A673 (cell line): ENCODE data around the gene TSHZ2. TPM values are rescaled to one million over a fixed set of nuclear protein-coding genes. Genes with fewer than 3 reads are reported as not detected.

Experiments
- BruUV-seq: library from RNA; stranded (reverse); fragments of 400-500 nt; replicated peaks from 2 replicates; lab custom pipeline; 2021; lab: Mats Ljungman, UMichigan
- CTCF ChIA-PET: fragments of 300-600 bp; sonication (Branson Sonifier 250); formaldehyde crosslinking; loops from one replicate; lab custom pipeline; 2022; ENCODE audit warnings: antibody characterized with exemption; lab: Charles Lee
- POLR2A ChIA-PET: fragments of 300-600 bp; sonication (Branson Sonifier 250); formaldehyde crosslinking; loops from one replicate; lab custom pipeline; 2022; ENCODE audit warnings: antibody characterized with exemption; ENCODE audit not compliant: low non-redundant PET; lab: Charles Lee
- DNase-seq: peaks from one replicate; pipeline ENCODE4 v3.0.0-alpha.2; 2015; ENCODE audit warnings: low spot score
- H3K27ac ChIP-seq: fragments of 200-600 bp; sonication (generic); 2 replicates; pipeline ENCODE4 v1.5.1; 2016; ENCODE audit warnings: mixed run types, low read depth, mild to moderate bottlenecking, mixed read lengths, antibody characterized with exemption, low read length; ENCODE audit not compliant: poor library complexity, severe bottlenecking
- H3K27me3 ChIP-seq: fragments of 200-600 bp; sonication (generic); replicated peaks from 2 replicates; pipeline ENCODE4 v1.6.1; 2017; ENCODE audit warnings: mixed run types, low read depth, mild to moderate bottlenecking, mixed read lengths, antibody characterized with exemption, low read length; ENCODE audit not compliant: insufficient read depth, poor library complexity
- H3K36me3 ChIP-seq: fragments of 200-600 bp; sonication (generic); 2 replicates; pipeline ENCODE4 v1.6.1; 2016; ENCODE audit warnings: mixed run types, mild to moderate bottlenecking, mixed read lengths, antibody characterized with exemption, low read length; ENCODE audit not compliant: insufficient read depth, poor library complexity, severe bottlenecking
- H3K4me1 ChIP-seq: fragments of 200-600 bp; sonication (generic); 2 replicates; pipeline ENCODE4 v1.6.1; 2017; ENCODE audit warnings: mixed run types, mild to moderate bottlenecking, mixed read lengths, antibody characterized with exemption, low read length; ENCODE audit not compliant: insufficient read depth, poor library complexity, severe bottlenecking
- H3K4me3 ChIP-seq: fragments of 200-600 bp; sonication (generic); 2 replicates; pipeline ENCODE4 v1.5.1; 2016; ENCODE audit warnings: low read depth, mixed run types, mild to moderate bottlenecking, mixed read lengths, low read length; ENCODE audit not compliant: poor library complexity, severe bottlenecking
- H3K9me3 ChIP-seq: fragments of 200-600 bp; sonication (generic); 2 replicates; pipeline ENCODE4 v1.6.1; 2016; ENCODE audit warnings: mixed run types, low read depth, mild to moderate bottlenecking, mixed read lengths, antibody characterized with exemption, low read length; ENCODE audit not compliant: poor library complexity, severe bottlenecking
- EZH2 ChIP-seq: fragments of 200-600 bp; sonication (generic); IDR thresholded peaks from 2 replicates; pipeline ENCODE4 v1.6.1; 2017; ENCODE audit warnings: borderline replicate concordance, low read depth, mild to moderate bottlenecking, mixed read lengths, antibody characterized with exemption, low read length; ENCODE audit not compliant: poor library complexity, severe bottlenecking
- intact Hi-C: fragments of 100-400 bp; cut with micrococcal nuclease; formaldehyde crosslinking; loops from one replicate; pipeline ENCODE4 v1.10.0; 2022; ENCODE audit not compliant: unreplicated experiment
- total RNA-seq: library from RNA; stranded (reverse); gene quantifications from 2 replicates; pipeline ENCODE4 v1.2.3, GENCODE V29; 2021
- TF ChIP-seq, protein P1 (sequence below): fragments of 300-800, 200-600 bp; sonication (generic); conservative IDR thresholded peaks from 2 replicates; pipeline ENCODE4 v1.5.1; 2017; ENCODE audit warnings: low read depth, mild to moderate bottlenecking, antibody characterized with exemption, low read length, moderate library complexity, mixed read lengths

Gene TSHZ2
- total RNA-seq, 1 experiment from 2014 or later: 4.1 TPM

DNA sequence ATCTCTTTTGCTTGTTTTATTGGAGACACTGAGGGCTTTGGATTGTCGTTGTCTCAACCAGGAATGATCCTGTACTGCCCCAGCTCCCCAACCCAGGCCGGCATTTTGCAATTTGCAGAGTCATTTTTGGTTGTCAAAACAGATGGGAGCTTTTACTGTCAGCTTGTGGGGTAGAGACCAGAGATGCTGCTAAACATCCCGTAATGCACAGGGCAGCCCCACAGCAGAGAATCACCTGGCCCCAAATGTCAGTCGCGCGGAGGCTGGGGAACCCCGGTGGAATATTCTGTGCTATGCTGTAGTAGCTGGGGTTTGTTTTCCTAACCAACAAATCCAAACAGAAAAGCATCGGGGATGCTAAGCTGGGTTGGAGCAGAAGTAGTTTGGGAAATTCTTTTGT, 99.7 kb downstream of the TSHZ2 start:
- H3K27ac ChIP-seq: no peak overlapping the region
- H3K36me3 ChIP-seq: no peaks in the 10 kb centered on the region
- H3K27me3 ChIP-seq: no peaks in the 10 kb centered on the region
- intact Hi-C loops: no loop called here
- no peaks in the 10 kb centered on the region for H3K9me3 ChIP-seq
- no peak for DNase-seq
- ChIA-PET CTCF (no interaction called here), POLR2A (no interaction called here)
- TF ChIP-seq, protein P1, sequence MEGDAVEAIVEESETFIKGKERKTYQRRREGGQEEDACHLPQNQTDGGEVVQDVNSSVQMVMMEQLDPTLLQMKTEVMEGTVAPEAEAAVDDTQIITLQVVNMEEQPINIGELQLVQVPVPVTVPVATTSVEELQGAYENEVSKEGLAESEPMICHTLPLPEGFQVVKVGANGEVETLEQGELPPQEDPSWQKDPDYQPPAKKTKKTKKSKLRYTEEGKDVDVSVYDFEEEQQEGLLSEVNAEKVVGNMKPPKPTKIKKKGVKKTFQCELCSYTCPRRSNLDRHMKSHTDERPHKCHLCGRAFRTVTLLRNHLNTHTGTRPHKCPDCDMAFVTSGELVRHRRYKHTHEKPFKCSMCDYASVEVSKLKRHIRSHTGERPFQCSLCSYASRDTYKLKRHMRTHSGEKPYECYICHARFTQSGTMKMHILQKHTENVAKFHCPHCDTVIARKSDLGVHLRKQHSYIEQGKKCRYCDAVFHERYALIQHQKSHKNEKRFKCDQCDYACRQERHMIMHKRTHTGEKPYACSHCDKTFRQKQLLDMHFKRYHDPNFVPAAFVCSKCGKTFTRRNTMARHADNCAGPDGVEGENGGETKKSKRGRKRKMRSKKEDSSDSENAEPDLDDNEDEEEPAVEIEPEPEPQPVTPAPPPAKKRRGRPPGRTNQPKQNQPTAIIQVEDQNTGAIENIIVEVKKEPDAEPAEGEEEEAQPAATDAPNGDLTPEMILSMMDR: no peak
- TF ChIP-seq EZH2: no peak
- no peak overlapping the region for H3K4me3 ChIP-seq
- peaks cover 45% of the 10 kb centered on the region for H3K4me1 ChIP-seq
- BruUV-seq: no TSS peak

DNA sequence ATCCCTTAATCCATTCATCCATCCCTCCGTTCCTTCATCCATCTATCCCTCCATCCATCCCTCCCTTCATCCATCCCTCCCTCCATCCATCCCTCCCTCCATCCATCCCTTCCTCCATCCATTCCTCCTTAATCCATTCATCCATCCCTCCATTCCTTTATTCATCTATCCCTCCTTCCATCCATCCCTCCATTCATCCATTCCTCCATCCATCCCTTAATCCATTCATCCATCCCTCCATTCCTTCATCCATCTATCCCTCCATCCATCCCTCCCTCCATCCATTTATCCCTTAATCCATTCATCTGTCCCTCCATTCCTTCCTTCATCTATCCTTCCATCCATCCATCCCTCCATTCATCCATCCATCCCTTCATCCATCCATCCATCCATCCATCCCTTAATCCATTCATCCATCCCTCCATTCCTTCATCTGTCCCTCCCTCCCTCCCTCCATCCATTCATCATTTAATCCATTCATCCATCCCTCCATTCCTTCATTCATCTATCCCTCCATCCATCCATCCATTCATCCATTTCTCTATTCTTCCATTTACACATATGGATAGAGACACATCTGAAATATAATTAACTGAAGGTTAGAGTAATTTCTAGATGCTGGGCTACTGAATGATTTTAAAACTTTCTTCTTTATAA, 100.9 kb downstream of the TSHZ2 start:
- ChIA-PET POLR2A (no interaction called here), CTCF (no interaction called here)
- BruUV-seq: no TSS peak

DNA sequence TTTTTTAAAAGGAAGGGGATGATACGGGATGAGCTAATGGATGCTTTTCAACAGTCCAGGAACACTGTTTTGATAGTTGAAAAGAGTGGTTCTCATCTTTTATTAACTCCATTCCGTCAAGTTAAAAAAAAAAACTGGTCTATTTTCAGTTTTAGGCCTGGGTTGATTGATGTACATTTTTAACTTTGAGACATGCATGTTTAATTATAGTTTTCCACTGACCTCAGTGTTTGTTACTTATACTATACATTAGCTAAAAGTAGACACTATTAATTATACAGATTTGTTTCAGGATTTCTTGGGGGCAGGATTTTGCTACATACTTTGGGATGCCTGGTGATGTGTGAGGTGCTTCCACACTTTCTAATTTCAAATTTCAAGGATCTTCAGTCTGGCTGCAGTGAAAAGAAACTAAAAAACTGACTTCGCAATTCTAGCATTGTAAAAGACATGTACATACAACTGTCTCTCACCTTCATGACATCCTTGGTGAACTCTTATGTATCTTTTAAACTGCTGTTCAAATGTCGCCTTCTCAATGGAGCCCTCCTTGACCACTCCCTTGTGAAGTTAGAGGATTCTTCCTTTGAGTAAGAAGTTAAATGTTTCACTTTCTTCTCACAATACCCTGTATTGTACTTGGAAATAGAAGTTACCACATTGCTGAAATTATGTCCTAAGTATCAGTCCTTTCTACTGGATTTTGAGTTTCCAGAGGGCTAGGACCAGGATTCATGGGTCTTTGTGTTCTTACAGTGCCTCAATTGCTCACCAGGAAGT, 101.7 kb downstream of the TSHZ2 start:
- ChIA-PET POLR2A (no interaction called here), CTCF (no interaction called here)
- no peak for DNase-seq
- intact Hi-C loops: no loop called here
- Histone ChIP-seq H3K27me3 (no peaks in the 10 kb centered on the region), H3K4me3 (no peak overlapping the region), H3K4me1 (peaks cover 61% of the 10 kb centered on the region), H3K36me3 (no peaks in the 10 kb centered on the region), H3K9me3 (no peaks in the 10 kb centered on the region), H3K27ac (no peak overlapping the region)
- TF ChIP-seq EZH2: no peak
- TF ChIP-seq, protein P1: no peak
- BruUV-seq: no TSS peak

More for the DNA sequence above, 100.9 kb downstream of the TSHZ2 start:
- peaks cover 57% of the 10 kb centered on the region for H3K4me1 ChIP-seq
- H3K9me3 ChIP-seq: no peaks in the 10 kb centered on the region
- no peak overlapping the region for H3K4me3 ChIP-seq
- no peak for DNase-seq
- intact Hi-C loops: no loop called here
- H3K27ac ChIP-seq: no peak overlapping the region
- H3K36me3 ChIP-seq: no peaks in the 10 kb centered on the region
- TF ChIP-seq, protein P1: no peak
- no peak for TF ChIP-seq EZH2
- no peaks in the 10 kb centered on the region for H3K27me3 ChIP-seq
